OCI-LY1 (cell line): ENCODE measurements around the gene ADGRA3.
"Not testable (repeated sequence)": the region's sequence is repeated elsewhere in the genome, so short reads cannot be mapped to it uniquely, and the experiment has no call there.

Experiments
- H2AFZ ChIP-seq: fragments of 200-600 bp; sonication (generic), shearing (Covaris generic); 2 replicates; pipeline ENCODE4 v1.6.0; 2014; ENCODE audit warnings: antibody characterized with exemption, mild to moderate bottlenecking, low read length
- H3F3A ChIP-seq: fragments of 200-600 bp; sonication (generic), shearing (Covaris generic); 2 replicates; pipeline ENCODE4 v1.6.0; 2014; ENCODE audit warnings: mild to moderate bottlenecking, antibody characterized with exemption, low read length, moderate library complexity; ENCODE audit not compliant: insufficient read depth
- H3K27ac ChIP-seq: fragments of 200-600 bp; sonication (generic); 2 replicates; pipeline ENCODE4 v1.5.1; 2014; ENCODE audit warnings: low read length, mixed run types, mild to moderate bottlenecking, low read depth; ENCODE audit not compliant: poor library complexity, severe bottlenecking
- H3K27me3 ChIP-seq: fragments of 200-600 bp; sonication (generic); 2 replicates; pipeline ENCODE4 v1.6.0; 2014; ENCODE audit warnings: antibody characterized with exemption, mild to moderate bottlenecking, low read length, moderate library complexity; ENCODE audit not compliant: insufficient read depth
- H3K36me3 ChIP-seq: fragments of 200-600 bp; sonication (generic); 2 replicates; pipeline ENCODE4 v1.6.1; 2014; ENCODE audit warnings: mild to moderate bottlenecking, antibody characterized with exemption, low read length, moderate library complexity, mixed read lengths; ENCODE audit not compliant: insufficient read depth
- H3K4me1 ChIP-seq: fragments of 200-600 bp; sonication (generic); 2 replicates; pipeline ENCODE4 v1.5.1; 2014; ENCODE audit warnings: mild to moderate bottlenecking, low read length, moderate library complexity; ENCODE audit not compliant: insufficient read depth, severe bottlenecking
- H3K4me2 ChIP-seq: fragments of 200-600 bp; sonication (generic), shearing (Covaris generic); 2 replicates; pipeline ENCODE4 v1.6.1; 2014; ENCODE audit warnings: low read length
- H3K4me3 ChIP-seq: fragments of 200-600 bp; sonication (generic); 2 replicates; pipeline ENCODE4 v1.5.1; 2014; ENCODE audit warnings: low read length, low read depth, mild to moderate bottlenecking, mixed read lengths; ENCODE audit not compliant: poor library complexity, severe bottlenecking
- H3K79me2 ChIP-seq: fragments of 200-600 bp; shearing (Covaris generic); 2 replicates; pipeline ENCODE4 v1.6.1; 2016; ENCODE audit warnings: mixed run types, low read length, mixed read lengths; ENCODE audit not compliant: insufficient read depth
- H3K9ac ChIP-seq: fragments of 200-600 bp; sonication (generic), shearing (Covaris generic); 2 replicates; pipeline ENCODE4 v1.6.1; 2014; ENCODE audit warnings: mild to moderate bottlenecking, low read length, mixed read lengths
- H3K9me2 ChIP-seq: fragments of 200-600 bp; sonication (generic), shearing (Covaris generic); 2 replicates; pipeline ENCODE4 v1.6.1; 2014; ENCODE audit warnings: low read depth, mild to moderate bottlenecking, low read length, mixed read lengths
- H3K9me3 ChIP-seq: fragments of 200-600 bp; shearing (Covaris generic); 2 replicates; pipeline ENCODE4 v1.6.1; 2014; ENCODE audit warnings: low read length, mixed read lengths
- H4K20me1 ChIP-seq: fragments of 200-600 bp; sonication (generic), shearing (Covaris generic); 2 replicates; pipeline ENCODE4 v1.6.0; 2016; ENCODE audit warnings: mild to moderate bottlenecking, low read length; ENCODE audit not compliant: insufficient read depth
- CTCF ChIP-seq: fragments of 200-600 bp; sonication (generic), shearing (Covaris generic); IDR thresholded peaks from 2 replicates; pipeline ENCODE4 v1.5.1; 2017; ENCODE audit warnings: mild to moderate bottlenecking, antibody characterized with exemption, low read length, moderate library complexity, mixed read lengths
- EZH2 ChIP-seq: fragments of 200-600 bp; sonication (generic), shearing (Covaris generic); IDR thresholded peaks from 2 replicates; pipeline ENCODE4 v1.8.0; 2017; ENCODE audit warnings: borderline replicate concordance, mixed run types, mild to moderate bottlenecking, antibody characterized with exemption, low read length, moderate library complexity, mixed read lengths

The ADGRA3 gene

GRCh38 chr4:22476011-22476410, 39.9 kb downstream of the ADGRA3 start:
- H3K79me2 ChIP-seq = no peaks in the 10 kb centered on the region
- no peaks in the 10 kb centered on the region for H3K4me1 ChIP-seq
- H3K36me3 ChIP-seq = no peaks in the 10 kb centered on the region
- H3K4me3 ChIP-seq = no peak overlapping the region
- H2AFZ ChIP-seq = no peak overlapping the region
- no peaks in the 10 kb centered on the region for H3K9me3 ChIP-seq
- H3K27me3 ChIP-seq = no peaks in the 10 kb centered on the region
- TF ChIP-seq CTCF (no peak), EZH2 (no peak)
- no peaks in the 10 kb centered on the region for H3F3A ChIP-seq
- H3K4me2 ChIP-seq = no peak overlapping the region
- no peak overlapping the region for H3K9ac ChIP-seq
- H3K27ac ChIP-seq = no peak overlapping the region
- no peaks in the 10 kb centered on the region for H3K9me2 ChIP-seq
- H4K20me1 ChIP-seq = no peaks in the 10 kb centered on the region

- not testable (repeated sequence) for H3K36me3 ChIP-seq, H3K27ac ChIP-seq, H3K4me3 ChIP-seq, H3K4me2 ChIP-seq, H3K9ac ChIP-seq, H4K20me1 ChIP-seq, H3K4me1 ChIP-seq, H3F3A ChIP-seq, H2AFZ ChIP-seq, H3K79me2 ChIP-seq, H3K9me2 ChIP-seq, H3K27me3 ChIP-seq, H3K9me3 ChIP-seq
These were observed 40.6 kb downstream of the ADGRA3 start for GRCh38 chr4:22475311-22475646.

DNA sequence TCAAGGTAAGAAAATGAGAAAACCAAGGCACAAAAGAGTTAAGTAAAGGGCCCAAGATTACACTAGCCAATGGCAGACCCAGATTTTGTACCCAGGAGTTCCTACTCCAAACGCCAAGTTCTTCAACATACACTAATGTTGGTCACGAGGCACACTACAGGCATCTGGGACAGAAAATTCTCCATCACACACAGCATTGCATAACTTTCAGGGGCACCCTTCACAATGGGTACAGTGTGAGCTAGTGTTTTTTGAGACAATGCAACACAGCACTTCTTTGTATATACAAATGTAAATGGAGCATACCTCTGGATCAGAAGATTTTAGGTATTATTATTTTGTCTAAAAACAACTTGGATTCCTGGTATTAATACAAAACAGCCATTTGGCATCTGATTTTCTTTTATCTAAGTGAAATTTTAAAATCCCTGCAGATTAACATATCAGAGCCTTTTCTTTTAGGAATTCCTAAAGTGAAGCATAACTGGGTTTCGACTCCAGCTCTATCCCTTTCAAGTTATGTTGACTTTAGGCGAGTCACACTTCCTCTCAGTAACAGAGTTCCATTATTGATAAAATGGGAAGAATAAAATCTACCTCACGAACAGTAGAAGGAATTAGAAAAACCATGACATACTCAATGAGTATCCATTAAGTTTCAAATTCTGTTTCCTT, 41.1 kb downstream of the ADGRA3 start:
- Histone ChIP-seq H3K36me3 (no peaks in the 10 kb centered on the region), H3K9me3 (no peaks in the 10 kb centered on the region), H3K4me3 (no peak overlapping the region), H3K4me1 (no peaks in the 10 kb centered on the region), H3K9me2 (no peaks in the 10 kb centered on the region), H3F3A (no peaks in the 10 kb centered on the region), H3K9ac (no peak overlapping the region), H3K27ac (no peak overlapping the region), H3K4me2 (no peak overlapping the region), H3K27me3 (no peaks in the 10 kb centered on the region), H4K20me1 (no peaks in the 10 kb centered on the region), H2AFZ (no peak overlapping the region), H3K79me2 (no peaks in the 10 kb centered on the region)
- TF ChIP-seq EZH2 = no peak

DNA sequence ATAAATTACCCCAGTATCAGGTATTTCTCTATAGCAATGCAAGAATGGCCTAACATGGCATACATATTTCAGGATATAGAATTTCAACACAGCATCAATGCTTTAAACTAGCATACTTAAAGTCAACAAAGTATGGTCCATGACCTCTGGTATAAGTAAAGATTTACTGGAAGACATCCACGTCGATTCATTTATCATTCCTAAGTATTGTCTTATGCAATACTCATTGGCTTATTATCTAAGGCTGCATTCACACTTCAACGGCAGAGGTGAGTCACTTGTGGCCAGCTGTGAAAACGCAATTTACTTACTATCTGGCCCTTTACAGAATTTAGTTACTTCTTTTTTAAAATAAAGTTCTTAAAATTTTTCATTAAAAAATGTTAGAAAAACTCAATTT, 42.6 kb downstream of the ADGRA3 start:
- H3K4me1 ChIP-seq = no peaks in the 10 kb centered on the region
- no peak overlapping the region for H3K9ac ChIP-seq
- no peaks in the 10 kb centered on the region for H3K36me3 ChIP-seq

More for the DNA sequence above, 42.6 kb downstream of the ADGRA3 start:
- H2AFZ ChIP-seq = no peak overlapping the region
- no peaks in the 10 kb centered on the region for H3F3A ChIP-seq
- no peak for TF ChIP-seq CTCF
- TF ChIP-seq EZH2 = no peak
- H3K27ac ChIP-seq = no peak overlapping the region
- H3K4me3 ChIP-seq = no peak overlapping the region
- no peak overlapping the region for H3K4me2 ChIP-seq
- H4K20me1 ChIP-seq = no peaks in the 10 kb centered on the region
- H3K9me3 ChIP-seq = no peaks in the 10 kb centered on the region
- H3K9me2 ChIP-seq = no peaks in the 10 kb centered on the region
- H3K79me2 ChIP-seq = no peaks in the 10 kb centered on the region
- H3K27me3 ChIP-seq = no peaks in the 10 kb centered on the region
